DMS53 treated with DMSO at 0.1 percent for 48 hours (cell line): ENCODE data around the gene SLC39A9.

Source experiments
- DNase-seq: peaks from one replicate; lab custom pipeline; 2025; ENCODE audit not compliant: unreplicated experiment; lab: John Stamatoyannopoulos, UW

SLC39A9 gene

GRCh38 chr14:69398053-69398817 lies at the start of gene SLC39A9, which contains the start of gene ERH:
Gene SLC39A9 (plus strand): TSS chr14:69398692. CDS start chr14:69399370, 678 bp downstream.
Gene ERH (minus strand): TSS chr14:69398299. CDS start chr14:69398233, 66 bp downstream.
- DNase-seq, result peak; percentile 90

- no peak for DNase-seq
These were observed 49.3 kb upstream of the SLC39A9 start for GRCh38 chr14:69349091-69349777.

GRCh38 chr14:69350892-69351291 lies 47.6 kb upstream of the SLC39A9 start:
- no peak for DNase-seq

- DNase-seq, result no peak
These were observed 47.1 kb upstream of the SLC39A9 start for GRCh38 chr14:69351385-69351784.

GRCh38 chr14:69351911-69352310 lies 46.6 kb upstream of the SLC39A9 start:
- DNase-seq, result no peak

GRCh38 chr14:69353168-69353567 lies 45.3 kb upstream of the SLC39A9 start:
- no peak for DNase-seq

- no peak for DNase-seq
These were observed 43.9 kb upstream of the SLC39A9 start for GRCh38 chr14:69354383-69355153.

GRCh38 chr14:69355154-69355597 lies 43.3 kb upstream of the SLC39A9 start:
- DNase-seq, result no peak

- DNase-seq, result no peak
These were observed 42.7 kb upstream of the SLC39A9 start for GRCh38 chr14:69355607-69356281.

- DNase-seq, result no peak
These were observed 41.5 kb upstream of the SLC39A9 start for GRCh38 chr14:69356903-69357543.

- DNase-seq, result no peak
These were observed 40.8 kb upstream of the SLC39A9 start for GRCh38 chr14:69357544-69358200.

- DNase-seq, result no peak
These were observed 40.1 kb upstream of the SLC39A9 start for GRCh38 chr14:69358233-69358963.

- DNase-seq, result no peak
These were observed 39.5 kb upstream of the SLC39A9 start for GRCh38 chr14:69358966-69359365.

GRCh38 chr14:69360438-69361108 lies 37.9 kb upstream of the SLC39A9 start:
- no peak for DNase-seq

GRCh38 chr14:69363055-69363454 lies 35.4 kb upstream of the SLC39A9 start:
- DNase-seq, result no peak

GRCh38 chr14:69363964-69364363 lies 34.5 kb upstream of the SLC39A9 start:
- DNase-seq, result no peak

- DNase-seq, result no peak
These were observed 34.1 kb upstream of the SLC39A9 start for GRCh38 chr14:69364378-69364777.

GRCh38 chr14:69366069-69366468 lies 32.4 kb upstream of the SLC39A9 start:
- DNase-seq, result no peak

- DNase-seq, result no peak
These were observed 31.7 kb upstream of the SLC39A9 start for GRCh38 chr14:69366761-69367160.
